B cell (primary cell): Measurements from ENCODE around the gene MOB2. TPM values are rescaled to one million over a fixed set of nuclear protein-coding genes. Genes with fewer than 3 reads are reported as not detected.
"Not testable (repeated sequence)": the region's sequence is repeated elsewhere in the genome, so short reads cannot be mapped to it uniquely, and the experiment has no call there.

Experiments used
- ATAC-seq: fragments of 200-7000 bp; cut with Tn5 transposase; one replicate; pipeline ENCODE4 v1.10.0; 2021; ENCODE audit warnings: low read depth, mild to moderate bottlenecking, moderate number of reproducible peaks, moderate library complexity
- CTCF ChIA-PET: fragments of 350-600 bp; sonication (Branson Sonifier 250); formaldehyde crosslinking; loops from one replicate; lab custom pipeline; 2021; ENCODE audit warnings: antibody characterized with exemption, inconsistent platforms; lab: Charles Lee
- POLR2A ChIA-PET: fragments of 350-600 bp; sonication (Branson Sonifier 250); formaldehyde crosslinking; loops from one replicate; lab custom pipeline; 2021; ENCODE audit warnings: antibody characterized with exemption; lab: Charles Lee
- DNase-seq: peaks from one replicate; pipeline ENCODE4 v3.0.0; 2013
- H2AFZ ChIP-seq: 2 replicates; pipeline ENCODE4 v1.6.1; 2012; ENCODE audit warnings: mild to moderate bottlenecking, low read depth, low read length; ENCODE audit not compliant: insufficient read depth, poor library complexity, severe bottlenecking
- H3K27ac ChIP-seq, 2 donors: 1 replicate in 1 of 2; 2 replicates in 1 of 2; pipeline ENCODE4 v1.5.1; 2012 to 2013; ENCODE audit warnings: low read length in 2 of 2, mild to moderate bottlenecking in 2 of 2, moderate library complexity in 1 of 2
- H3K27me3 ChIP-seq, 4 experiments: fragments of 200-600 bp in 1 of 4; sonication (generic) in 1 of 4; replicated peaks in 1 of 4; 1 replicate in 2 of 4; 2 replicates in 2 of 4; pipeline versions ENCODE4 v1.6.1 to v1.7.0; 2013 to 2016; ENCODE audit warnings: low read length in 3 of 4, mild to moderate bottlenecking in 2 of 4, mixed read lengths in 1 of 4, moderate library complexity in 1 of 4; ENCODE audit not compliant: insufficient read depth in 4 of 4, control insufficient read depth in 3 of 4; ENCODE audit errors: control extremely low read depth in 1 of 4
- H3K36me3 ChIP-seq, 2 experiments: replicated peaks in 1 of 2; 1 replicate in 1 of 2; 2 replicates in 1 of 2; pipeline versions ENCODE4 v1.6.1 to v1.7.1; 2013; ENCODE audit warnings: low read length in 1 of 2; ENCODE audit not compliant: insufficient read depth in 2 of 2, control insufficient read depth in 1 of 2; ENCODE audit errors: control extremely low read depth in 1 of 2, extremely low read depth in 1 of 2
- H3K4me1 ChIP-seq, 2 donors: fragments of 200-600 bp in 1 of 2; sonication (generic) in 1 of 2; 1 replicate in 1 of 2; 2 replicates in 1 of 2; pipeline versions ENCODE4 v1.5.1 to v1.6.1; 2013 to 2017; ENCODE audit warnings: low read length in 2 of 2; ENCODE audit not compliant: control insufficient read depth in 2 of 2, insufficient read depth in 2 of 2
- H3K4me2 ChIP-seq: replicated peaks from 2 replicates; pipeline ENCODE3; 2012; ENCODE audit warnings: mild to moderate bottlenecking, low read depth, low read length; ENCODE audit not compliant: poor library complexity, severe bottlenecking
- H3K4me3 ChIP-seq, 5 experiments: fragments of 200-600 bp in 1 of 5; sonication (generic) in 1 of 5; 1 replicate in 3 of 5; 2 replicates in 2 of 5; pipeline versions ENCODE4 v1.5.1 to v1.7.0; 2011 to 2016; ENCODE audit warnings: low read length in 4 of 5, mild to moderate bottlenecking in 4 of 5, low read depth in 2 of 5, control low read depth in 1 of 5, moderate library complexity in 1 of 5; ENCODE audit not compliant: insufficient read depth in 1 of 5; ENCODE audit errors: control extremely low read depth in 1 of 5, extremely low read depth in 1 of 5
- H3K79me2 ChIP-seq: fragments of 200-600 bp; sonication (generic); one replicate; pipeline ENCODE4 v1.6.0; 2016; ENCODE audit warnings: low read length; ENCODE audit not compliant: control insufficient read depth, insufficient read depth
- H3K9ac ChIP-seq: fragments of 200-600 bp; sonication (generic); 2 replicates; pipeline ENCODE4 v1.6.1; 2017; ENCODE audit warnings: mild to moderate bottlenecking, low read length, moderate library complexity
- H3K9me3 ChIP-seq, 3 donors: one replicate each; pipeline versions ENCODE4 v1.6.1 to v1.7.1; 2013; ENCODE audit warnings: low read length in 2 of 3; ENCODE audit not compliant: control insufficient read depth in 2 of 3, insufficient read depth in 1 of 3; ENCODE audit errors: control extremely low read depth in 1 of 3
- H4K20me1 ChIP-seq: 2 replicates; pipeline ENCODE4 v1.6.0; 2012; ENCODE audit warnings: mild to moderate bottlenecking, low read length; ENCODE audit not compliant: insufficient read depth, control insufficient read depth, poor library complexity, severe bottlenecking
- H3K27ac Mint-ChIP-seq: one replicate; pipeline ENCODE4 v1.8.0; 2021; ENCODE audit warnings: mixed read lengths
- H3K27me3 Mint-ChIP-seq: one replicate; pipeline ENCODE4 v1.8.0; 2021; ENCODE audit warnings: mixed read lengths
- H3K4me1 Mint-ChIP-seq: one replicate; pipeline ENCODE4 v1.8.0; 2021; ENCODE audit warnings: mixed read lengths
- H3K4me3 Mint-ChIP-seq: one replicate; pipeline ENCODE4 v1.8.0; 2021; ENCODE audit warnings: mixed read lengths
- H3K9me3 Mint-ChIP-seq: one replicate; pipeline ENCODE4 v1.8.0; 2022; ENCODE audit warnings: mixed read lengths; ENCODE audit not compliant: insufficient read depth
- EZH2 ChIP-seq: IDR thresholded peaks from 2 replicates; pipeline ENCODE4 v1.6.1; 2012; ENCODE audit warnings: borderline replicate concordance, low read depth, mild to moderate bottlenecking, moderate library complexity, low read length; ENCODE audit not compliant: insufficient read depth, poor library complexity, severe bottlenecking
- WGBS: methylation state at CpG from one replicate; pipeline ENCODE4 v1.1.5; 2013; ENCODE audit warnings: missing lambda C conversion rate; ENCODE audit not compliant: insufficient coverage; 5-methylcytosine and 5-hydroxymethylcytosine counted together
- intact Hi-C: fragments of 100-400 bp; cut with micrococcal nuclease; formaldehyde crosslinking; loops from one replicate; pipeline ENCODE4 v1.10.0; 2022
- polyA plus RNA-seq: library from polyadenylated mRNA; depleted of rRNA; stranded (reverse); fragments of >200 nt; gene quantifications from 2 replicates; pipeline ENCODE4 v1.2.3, GENCODE V29; 2012
- total RNA-seq, 2 donors: library from RNA; stranded (reverse); fragments of 120-200 nt in 1 of 2; gene quantifications; 1 replicate in 1 of 2; 2 replicates in 1 of 2; pipeline versions ENCODE4 v1.2.3 to v1.2.4, GENCODE V29; 2013 to 2022
- TF ChIP-seq, protein P1 (sequence below): fragments of 200-600 bp; IDR thresholded peaks from one replicate; pipeline ENCODE4 v1.8.0; 2022; ENCODE audit warnings: antibody characterized with exemption, mild to moderate bottlenecking

The MOB2 gene
- total and polyA plus RNA-seq, 2 donors (not counting 1 experiment from before 2014, with no cell fraction given) = 55.7 to 57.6 TPM

DNA sequence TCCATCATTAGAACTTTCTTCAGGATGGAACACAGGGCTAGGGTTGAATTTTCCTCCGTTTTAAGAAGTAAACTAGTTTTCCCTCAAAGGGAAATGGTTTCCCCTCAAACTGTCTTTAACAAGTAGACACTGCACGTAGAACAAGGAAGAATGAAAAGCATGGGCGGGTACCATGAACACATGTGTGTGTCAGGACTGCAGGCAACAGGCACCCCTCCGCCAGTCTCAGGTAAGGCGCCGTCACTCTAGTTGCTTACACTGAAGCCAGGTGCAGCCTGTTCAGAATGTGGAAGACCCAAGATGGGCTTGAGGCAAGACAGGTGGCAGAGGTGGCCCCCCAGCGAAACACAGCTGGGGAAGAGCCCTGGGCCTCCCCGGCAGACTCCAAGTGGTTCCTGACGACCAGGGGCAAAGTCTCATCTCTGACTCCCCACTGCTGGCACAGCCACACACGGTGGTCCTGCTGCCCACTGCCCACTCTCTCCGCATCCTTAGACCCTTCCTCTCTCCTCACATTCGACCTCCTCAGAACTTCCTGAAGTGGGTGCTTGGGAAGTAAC is 25.4 kb upstream of the MOB2 start:
- Histone ChIP-seq H3K4me1 (peaks cover 9 to 34% of the 10 kb centered on the region in 2 donors), H3K9ac (no peak overlapping the region), H3K27me3 (no peaks in the 10 kb centered on the region), H3K79me2 (peaks cover 96% of the 10 kb centered on the region), H3K4me3 (no peak overlapping the region), H3K27ac (no peak overlapping the region), H3K36me3 (peaks cover 0 to 4% of the 10 kb centered on the region in 2 experiments), H3K4me2 (no peak overlapping the region), H4K20me1 (peaks cover 97% of the 10 kb centered on the region), H2AFZ (no peak overlapping the region), H3K9me3 (no peaks in the 10 kb centered on the region)
- Mint-ChIP-seq H3K9me3 (no peaks in the 10 kb centered on the region), H3K4me3 (no peak overlapping the region), H3K27ac (no peak overlapping the region), H3K4me1 (peaks cover 64% of the 10 kb centered on the region), H3K27me3 (no peaks in the 10 kb centered on the region)
- CTCF ChIA-PET = interaction anchor here (1.3 kb wide), 1 partner anchor 63 kb away, joined by 6 read pairs; no protein-coding TSS in a partner anchor
- WGBS = 79% methylated on average over 9 of the region's 12 CpGs
- POLR2A ChIA-PET = no interaction called here
- DNase-seq (no peak), ATAC-seq (no peak)
- no peak for TF ChIP-seq EZH2
- TF ChIP-seq, protein P1, sequence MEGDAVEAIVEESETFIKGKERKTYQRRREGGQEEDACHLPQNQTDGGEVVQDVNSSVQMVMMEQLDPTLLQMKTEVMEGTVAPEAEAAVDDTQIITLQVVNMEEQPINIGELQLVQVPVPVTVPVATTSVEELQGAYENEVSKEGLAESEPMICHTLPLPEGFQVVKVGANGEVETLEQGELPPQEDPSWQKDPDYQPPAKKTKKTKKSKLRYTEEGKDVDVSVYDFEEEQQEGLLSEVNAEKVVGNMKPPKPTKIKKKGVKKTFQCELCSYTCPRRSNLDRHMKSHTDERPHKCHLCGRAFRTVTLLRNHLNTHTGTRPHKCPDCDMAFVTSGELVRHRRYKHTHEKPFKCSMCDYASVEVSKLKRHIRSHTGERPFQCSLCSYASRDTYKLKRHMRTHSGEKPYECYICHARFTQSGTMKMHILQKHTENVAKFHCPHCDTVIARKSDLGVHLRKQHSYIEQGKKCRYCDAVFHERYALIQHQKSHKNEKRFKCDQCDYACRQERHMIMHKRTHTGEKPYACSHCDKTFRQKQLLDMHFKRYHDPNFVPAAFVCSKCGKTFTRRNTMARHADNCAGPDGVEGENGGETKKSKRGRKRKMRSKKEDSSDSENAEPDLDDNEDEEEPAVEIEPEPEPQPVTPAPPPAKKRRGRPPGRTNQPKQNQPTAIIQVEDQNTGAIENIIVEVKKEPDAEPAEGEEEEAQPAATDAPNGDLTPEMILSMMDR = no peak
- intact Hi-C loops = loop anchor here (10.0 kb wide), 1 partner anchor 217 kb away; no protein-coding TSS in a partner anchor

DNA sequence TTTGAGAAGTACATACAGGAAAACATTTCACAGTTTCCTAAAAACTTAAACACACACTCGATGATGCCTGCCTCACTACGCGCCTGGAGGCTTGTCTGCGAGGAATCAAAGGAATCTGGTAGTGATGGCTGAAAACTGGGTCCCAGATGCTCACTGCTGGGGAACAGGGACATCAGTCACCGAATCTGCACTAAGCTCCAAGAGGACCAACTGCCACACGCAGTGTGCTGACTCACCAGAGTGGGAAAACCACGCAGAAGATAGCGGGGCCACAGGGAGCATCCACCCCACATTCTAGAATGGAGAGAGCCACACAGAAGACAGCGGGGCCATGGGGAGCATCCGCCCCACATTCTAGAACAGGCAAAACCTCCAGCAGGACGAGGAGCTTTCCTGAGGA is 24.3 kb upstream of the MOB2 start:
- H3K27me3 Mint-ChIP-seq = no peaks in the 10 kb centered on the region
- WGBS = 75% methylated on average over 5 of the region's 11 CpGs
- POLR2A ChIA-PET = no interaction called here
- Histone ChIP-seq H3K4me3 (no peak overlapping the region), H3K9ac (no peak overlapping the region), H2AFZ (no peak overlapping the region), H3K9me3 (no peaks in the 10 kb centered on the region), H3K27ac (no peak overlapping the region), H3K79me2 (peaks cover 96% of the 10 kb centered on the region), H4K20me1 (peaks cover 97% of the 10 kb centered on the region), H3K4me2 (no peak overlapping the region), H3K36me3 (peaks cover 0 to 4% of the 10 kb centered on the region in 2 experiments), H3K27me3 (no peaks in the 10 kb centered on the region), H3K4me1 (peaks cover 8 to 38% of the 10 kb centered on the region in 2 donors)
- intact Hi-C loops = loop anchor here (10.0 kb wide), 1 partner anchor 216 kb away; no protein-coding TSS in a partner anchor
- CTCF ChIA-PET = interaction anchor here (1.3 kb wide), 1 partner anchor 64 kb away, joined by 6 read pairs; no protein-coding TSS in a partner anchor
- H3K9me3 Mint-ChIP-seq = no peaks in the 10 kb centered on the region
- no peak for TF ChIP-seq EZH2
- TF ChIP-seq, protein P1 = no peak
- DNase-seq = no peak
- no peak overlapping the region for H3K27ac Mint-ChIP-seq
- peaks cover 60% of the 10 kb centered on the region for H3K4me1 Mint-ChIP-seq
- no peak for ATAC-seq
- no peak overlapping the region for H3K4me3 Mint-ChIP-seq

DNA sequence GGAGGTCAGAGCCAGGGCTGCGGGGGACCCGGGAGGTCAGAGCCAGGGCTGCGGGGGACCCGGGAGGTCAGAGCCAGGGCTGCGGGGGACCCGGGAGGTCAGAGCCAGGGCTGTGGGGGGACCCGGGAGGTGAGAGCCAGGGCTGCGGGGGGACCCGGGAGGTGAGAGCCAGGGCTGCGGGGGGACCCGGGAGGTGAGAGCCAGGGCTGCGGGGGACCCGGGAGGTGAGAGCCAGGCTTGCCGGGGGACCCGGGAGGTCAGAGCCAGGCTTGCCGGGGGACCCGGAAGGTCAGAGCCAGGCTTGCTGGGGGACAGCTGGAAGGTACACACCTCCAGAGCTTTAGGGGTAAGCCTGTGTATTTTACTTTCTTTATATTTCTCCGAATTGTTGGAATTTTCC is 23.8 kb upstream of the MOB2 start:
- H3K36me3 ChIP-seq, H2AFZ ChIP-seq, CTCF ChIA-PET, H3K27ac ChIP-seq, ATAC-seq, H3K9ac ChIP-seq, H3K9me3 Mint-ChIP-seq, H3K27me3 Mint-ChIP-seq, H3K27me3 ChIP-seq, H3K4me2 ChIP-seq, POLR2A ChIA-PET, H3K4me3 ChIP-seq, H3K27ac Mint-ChIP-seq, H3K9me3 ChIP-seq, H3K4me3 Mint-ChIP-seq, DNase-seq: not testable (repeated sequence)
- Histone ChIP-seq H3K4me1 (peaks cover 2 to 33% of the 10 kb centered on the region in 2 donors), H3K79me2 (peaks cover 96% of the 10 kb centered on the region), H4K20me1 (peaks cover 97% of the 10 kb centered on the region)
- intact Hi-C loops = loop anchor here (10.0 kb wide), 1 partner anchor 216 kb away; no protein-coding TSS in a partner anchor
- H3K4me1 Mint-ChIP-seq = peaks cover 54% of the 10 kb centered on the region
- WGBS = 95% methylated on average over 7 of the region's 18 CpGs
